ENCODE results near the gene IL1RAPL2.

IL1RAPL2 gene

GRCh38 chrX:105297041-105297440 lies 731.0 kb downstream of the IL1RAPL2 start:
- no peak for DNase-seq

- no peak for DNase-seq
Observed at GRCh38 chrX:105299286-105299685, 733.3 kb downstream of the IL1RAPL2 start.

- no peak for DNase-seq
Observed at GRCh38 chrX:105302246-105302645, 736.2 kb downstream of the IL1RAPL2 start.

GRCh38 chrX:105307762-105308161 lies 741.8 kb downstream of the IL1RAPL2 start:
- DNase-seq = no peak

GRCh38 chrX:105313596-105313995 lies 747.6 kb downstream of the IL1RAPL2 start:
- no peak for DNase-seq

- DNase-seq = no peak
Observed at GRCh38 chrX:105314458-105314857, 748.5 kb downstream of the IL1RAPL2 start.

- DNase-seq = no peak
Observed at GRCh38 chrX:105315248-105315647, 749.2 kb downstream of the IL1RAPL2 start.

GRCh38 chrX:105317117-105317516 lies 751.1 kb downstream of the IL1RAPL2 start:
- no peak for DNase-seq

GRCh38 chrX:105323928-105324327 lies 757.9 kb downstream of the IL1RAPL2 start:
- DNase-seq = no peak

- no peak for DNase-seq
Observed at GRCh38 chrX:105328773-105329172, 762.8 kb downstream of the IL1RAPL2 start.

- DNase-seq = no peak
Observed at GRCh38 chrX:105331244-105331643, 765.2 kb downstream of the IL1RAPL2 start.

- no peak for DNase-seq
Observed at GRCh38 chrX:105347373-105347772, 781.4 kb downstream of the IL1RAPL2 start.

- no peak for DNase-seq
Observed at GRCh38 chrX:105349476-105349875, 783.5 kb downstream of the IL1RAPL2 start.

GRCh38 chrX:105375816-105376215 lies 809.8 kb downstream of the IL1RAPL2 start:
- DNase-seq = no peak

- no peak for DNase-seq
Observed at GRCh38 chrX:105424729-105425128, 858.7 kb downstream of the IL1RAPL2 start.

GRCh38 chrX:105451401-105451800 lies 885.4 kb downstream of the IL1RAPL2 start:
- no peak for DNase-seq

- no peak for DNase-seq
Observed at GRCh38 chrX:105458846-105459245, 892.8 kb downstream of the IL1RAPL2 start.

GRCh38 chrX:105460376-105460775 lies 894.4 kb downstream of the IL1RAPL2 start:
- no peak for DNase-seq

GRCh38 chrX:105461016-105461415 lies 895.0 kb downstream of the IL1RAPL2 start:
- DNase-seq = no peak

GRCh38 chrX:105462186-105462585 lies 896.2 kb downstream of the IL1RAPL2 start:
- DNase-seq = no peak

- DNase-seq = no peak
Observed at GRCh38 chrX:105463473-105463872, 897.5 kb downstream of the IL1RAPL2 start.

GRCh38 chrX:105464618-105465017 lies 898.6 kb downstream of the IL1RAPL2 start:
- no peak for DNase-seq

- no peak for DNase-seq
Observed at GRCh38 chrX:105468741-105469140, 902.7 kb downstream of the IL1RAPL2 start.

- DNase-seq = no peak
Observed at GRCh38 chrX:105471597-105471996, 905.6 kb downstream of the IL1RAPL2 start.

GRCh38 chrX:105475801-105476200 lies 909.8 kb downstream of the IL1RAPL2 start:
- no peak for DNase-seq

- no peak for DNase-seq
Observed at GRCh38 chrX:105477351-105477750, 911.4 kb downstream of the IL1RAPL2 start.
